ENCODE results near the gene LPIN3. TPM values are rescaled to one million over a fixed set of nuclear protein-coding genes. Genes with fewer than 3 reads are reported as not detected.
A peak's percentile ranks its signal among the peaks of the same experiment; 100 is the strongest.

Gene LPIN3
- total RNA-seq, 4 donors from 2014 or later, result 85.0 to 320 (median 222) TPM

GRCh38 chr20:41342474-41343464 is 2.1 kb downstream of the LPIN3 start:
- H3K4me1 ChIP-seq, result peaks cover 0 to 27% (median 4%) of the 10 kb centered on the region in 4 donors
- TF ChIP-seq CTCF (IDR thresholded peaks at IDR 0.05), result no peak
- no peak for TF ChIP-seq POLR2A (IDR thresholded peaks at IDR 0.05)
- peak overlapping the region in 2 of 4 donors; percentile 14 to 54 for H3K4me3 ChIP-seq
- no peaks in the 10 kb centered on the region for H3K9me3 ChIP-seq
- H3K27me3 ChIP-seq, result no peaks in the 10 kb centered on the region
- peaks cover 0 to 9% (median 0%) of the 10 kb centered on the region in 3 donors for H3K36me3 ChIP-seq
- DNase-seq, result no peak
- H3K27ac ChIP-seq, result peak overlapping the region in 1 of 4 donors; percentile 98

- H3K27ac ChIP-seq, result no peak overlapping the region
- H3K4me1 ChIP-seq, result peaks cover 0 to 25% (median 4%) of the 10 kb centered on the region in 4 donors
- TF ChIP-seq POLR2A (IDR thresholded peaks at IDR 0.05) (no peak), CTCF (IDR thresholded peaks at IDR 0.05) (no peak)
- no peaks in the 10 kb centered on the region for H3K9me3 ChIP-seq
- no peak for DNase-seq
- peaks cover 0 to 19% (median 0%) of the 10 kb centered on the region in 3 donors for H3K36me3 ChIP-seq
- H3K4me3 ChIP-seq, result no peak overlapping the region
- no peaks in the 10 kb centered on the region for H3K27me3 ChIP-seq
These were observed 3.9 kb downstream of the LPIN3 start for GRCh38 chr20:41344477-41344876.

- H3K27ac ChIP-seq, result no peak overlapping the region
- no peak overlapping the region for H3K4me3 ChIP-seq
- H3K4me1 ChIP-seq, result peaks cover 0 to 18% (median 2%) of the 10 kb centered on the region in 4 donors
- peaks cover 0 to 26% (median 0%) of the 10 kb centered on the region in 3 donors for H3K36me3 ChIP-seq
- H3K9me3 ChIP-seq, result no peaks in the 10 kb centered on the region
- TF ChIP-seq CTCF (IDR thresholded peaks at IDR 0.05) (no peak), POLR2A (IDR thresholded peaks at IDR 0.05) (no peak)
- DNase-seq, result no peak
- no peaks in the 10 kb centered on the region for H3K27me3 ChIP-seq
These were observed 4.5 kb downstream of the LPIN3 start for GRCh38 chr20:41344938-41345728.

GRCh38 chr20:41345729-41346067 is 5.1 kb downstream of the LPIN3 start:
- Histone ChIP-seq H3K4me3 (no peak overlapping the region), H3K27me3 (no peaks in the 10 kb centered on the region), H3K36me3 (peaks cover 0 to 31% (median 0%) of the 10 kb centered on the region in 3 donors), H3K27ac (no peak overlapping the region), H3K9me3 (no peaks in the 10 kb centered on the region), H3K4me1 (peaks cover 0 to 15% (median 0%) of the 10 kb centered on the region in 4 donors)
- DNase-seq, result no peak
- TF ChIP-seq POLR2A (IDR thresholded peaks at IDR 0.05) (no peak), CTCF (IDR thresholded peaks at IDR 0.05) (no peak)

GRCh38 chr20:41347523-41348429 is 7.2 kb downstream of the LPIN3 start:
- no peak overlapping the region for H3K4me3 ChIP-seq
- no peaks in the 10 kb centered on the region for H3K27me3 ChIP-seq
- no peak overlapping the region for H3K27ac ChIP-seq
- TF ChIP-seq CTCF (IDR thresholded peaks at IDR 0.05) (no peak), POLR2A (IDR thresholded peaks at IDR 0.05) (no peak)
- peaks cover 0 to 4% (median 0%) of the 10 kb centered on the region in 4 donors for H3K4me1 ChIP-seq
- peaks cover 0 to 46% (median 0%) of the 10 kb centered on the region in 3 donors for H3K36me3 ChIP-seq
- no peaks in the 10 kb centered on the region for H3K9me3 ChIP-seq
- DNase-seq, result peak in 1 of 3 donors; percentile 34

Measured in Peyer's patch (tissue), 4 donors.